GM18508 (cell line): Measurements from ENCODE around the gene CYP1B1.

Experiments
- ATAC-seq: cut with Tn5 transposase; IDR thresholded peaks from one replicate; pipeline ENCODE4 v1.9.1; 2021; ENCODE audit warnings: moderate number of reproducible peaks; ENCODE audit not compliant: insufficient read depth, unreplicated experiment

Gene CYP1B1

DNA sequence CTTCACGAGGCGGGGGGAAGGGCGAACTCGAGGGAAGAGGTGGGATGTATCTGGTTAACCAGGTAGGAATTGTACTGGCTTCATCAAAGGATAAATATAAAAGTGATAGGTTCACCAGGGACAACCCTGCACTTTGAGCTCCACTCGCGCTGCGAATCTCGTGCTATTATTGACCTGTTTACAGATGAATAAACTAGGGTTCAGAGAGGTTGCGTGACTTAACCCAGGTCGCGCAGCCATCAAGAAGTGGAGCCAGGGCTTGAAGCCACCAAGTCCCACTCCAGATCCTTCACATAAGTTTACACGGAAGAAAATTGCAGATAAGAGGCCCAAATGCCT, 1.4 kb upstream of the CYP1B1 start:
- no peak for ATAC-seq

DNA sequence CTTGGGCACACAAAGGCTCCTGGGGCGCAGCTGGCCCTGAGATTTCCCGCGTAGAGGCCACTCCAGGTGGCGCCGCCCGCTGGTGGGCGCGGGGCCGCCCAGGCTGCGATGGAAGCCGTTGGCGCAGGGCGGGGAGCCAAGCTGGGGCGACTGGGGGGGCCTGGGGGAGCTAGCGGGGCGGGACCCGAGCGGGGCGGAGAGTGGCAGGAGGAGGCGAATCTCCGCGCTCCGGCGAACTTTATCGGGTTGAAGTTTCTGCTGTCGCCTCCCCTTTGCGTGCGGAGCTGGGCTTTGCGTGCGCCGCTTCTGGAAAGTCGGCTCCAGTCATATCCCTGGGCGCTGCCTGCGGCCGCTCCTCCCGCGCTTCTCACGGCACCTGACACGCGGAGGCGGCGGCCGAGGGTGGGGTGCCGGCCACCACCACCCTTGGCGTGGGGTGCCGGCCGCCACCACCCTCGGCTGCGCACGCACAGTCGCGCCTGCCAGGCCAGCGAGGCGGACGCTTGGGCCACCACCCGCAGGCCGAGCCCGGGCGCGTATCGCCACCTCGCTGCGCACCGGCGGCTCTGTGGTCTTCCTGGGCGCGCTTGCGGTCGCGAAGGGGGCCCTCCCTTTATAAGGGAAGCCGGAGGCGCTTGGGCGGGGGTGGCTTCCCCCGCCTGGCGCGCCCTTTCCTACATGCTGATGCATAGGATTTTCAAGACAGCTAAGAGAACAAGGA, 919 bp upstream of the CYP1B1 start:
- no peak for ATAC-seq

DNA sequence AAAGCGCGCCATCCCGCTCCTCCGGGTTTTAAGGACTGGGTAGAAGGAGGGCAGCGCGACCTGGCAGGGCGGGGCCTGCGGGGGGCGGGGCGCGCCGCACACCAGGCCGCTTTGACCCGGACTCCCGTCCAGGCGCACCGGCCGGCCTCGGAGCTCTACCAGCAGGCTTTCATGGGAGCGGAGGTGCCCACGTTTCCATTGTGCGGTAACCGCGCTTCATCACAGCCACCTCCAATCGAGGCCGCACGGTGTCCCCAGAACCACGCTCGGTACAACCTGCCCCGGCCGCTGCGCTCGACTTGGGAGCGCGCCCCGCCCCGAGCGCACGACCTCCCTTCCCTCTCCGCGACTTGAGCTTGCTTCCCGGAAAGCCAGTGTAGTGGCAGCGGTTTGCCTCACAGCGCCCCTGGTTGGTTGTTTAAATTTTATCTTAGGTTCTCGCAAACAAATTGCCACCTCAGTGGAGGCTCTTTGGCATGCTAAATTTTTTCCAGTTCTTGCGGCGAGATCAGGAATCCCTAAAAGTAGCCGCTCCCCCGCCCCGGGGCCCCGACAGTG, 280 bp upstream of the CYP1B1 start:
- ATAC-seq = no peak

DNA sequence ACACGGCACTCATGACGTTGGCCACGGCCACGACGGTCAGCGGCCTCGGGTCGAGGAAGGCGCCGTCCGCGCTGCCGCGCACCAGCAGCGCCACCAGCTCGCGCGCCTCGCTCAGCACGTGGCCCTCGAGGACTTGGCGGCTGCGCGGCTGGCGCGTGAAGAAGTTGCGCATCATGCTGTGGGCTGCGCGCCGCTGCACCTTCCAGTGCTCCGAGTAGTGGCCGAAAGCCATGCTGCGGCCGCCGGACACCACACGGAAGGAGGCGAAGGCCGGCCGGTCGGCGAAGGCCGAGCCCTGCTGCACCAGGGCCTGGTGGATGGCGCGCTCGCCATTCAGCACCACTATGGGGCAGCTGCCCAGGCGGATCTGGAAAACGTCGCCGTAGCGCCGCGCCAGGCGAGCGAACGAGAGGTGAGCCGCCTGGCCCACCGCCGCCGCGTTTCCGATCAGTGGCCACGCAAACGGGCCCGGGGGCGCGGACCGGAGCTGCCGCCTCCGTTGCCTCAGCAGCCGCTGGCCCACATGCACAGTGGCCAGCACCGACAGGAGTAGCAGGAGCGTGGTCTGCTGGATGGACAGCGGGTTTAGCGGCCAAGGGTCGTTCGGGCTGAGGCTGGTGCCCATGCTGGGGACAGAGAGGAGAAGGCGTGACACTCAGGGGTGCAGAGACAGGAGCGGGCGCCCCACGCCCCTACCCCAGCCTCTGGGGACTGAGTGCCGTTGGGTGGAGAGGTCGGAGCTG, 1.0 kb downstream of the CYP1B1 start:
- ATAC-seq = no peak

DNA sequence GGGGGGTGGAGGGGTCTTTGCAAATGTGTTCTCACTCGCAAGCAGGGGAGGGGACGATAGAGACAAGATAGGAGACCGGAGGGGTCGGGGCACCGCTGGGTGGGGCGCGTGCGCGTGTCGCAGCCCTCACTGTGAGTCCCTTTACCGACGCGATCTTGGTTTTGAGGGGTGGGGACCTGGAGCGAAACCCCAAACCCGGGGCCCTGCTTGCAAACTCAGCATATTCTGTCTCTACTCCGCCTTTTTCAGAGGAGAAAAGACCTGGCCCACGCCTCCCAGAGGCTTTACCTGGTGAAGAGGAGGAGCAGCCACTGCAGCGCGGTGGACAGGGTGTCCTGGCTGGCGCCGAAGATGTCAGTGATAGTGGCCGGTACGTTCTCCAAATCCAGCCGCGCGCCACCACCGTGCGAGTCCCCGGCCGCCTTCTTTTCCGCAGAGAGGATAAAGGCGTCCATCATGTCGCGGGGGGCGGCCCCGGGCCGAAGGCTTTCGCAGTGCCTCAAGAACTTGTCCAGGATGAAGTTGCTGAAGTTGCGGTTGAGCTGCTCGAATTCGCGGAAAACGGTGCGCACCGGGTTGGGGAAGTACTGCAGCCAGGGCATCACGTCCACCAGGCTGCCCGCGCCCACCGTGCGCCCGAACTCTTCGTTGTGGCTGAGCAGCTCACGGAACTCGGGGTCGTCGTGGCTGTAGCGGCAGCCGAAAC, 1.7 kb downstream of the CYP1B1 start:
- no peak for ATAC-seq

DNA sequence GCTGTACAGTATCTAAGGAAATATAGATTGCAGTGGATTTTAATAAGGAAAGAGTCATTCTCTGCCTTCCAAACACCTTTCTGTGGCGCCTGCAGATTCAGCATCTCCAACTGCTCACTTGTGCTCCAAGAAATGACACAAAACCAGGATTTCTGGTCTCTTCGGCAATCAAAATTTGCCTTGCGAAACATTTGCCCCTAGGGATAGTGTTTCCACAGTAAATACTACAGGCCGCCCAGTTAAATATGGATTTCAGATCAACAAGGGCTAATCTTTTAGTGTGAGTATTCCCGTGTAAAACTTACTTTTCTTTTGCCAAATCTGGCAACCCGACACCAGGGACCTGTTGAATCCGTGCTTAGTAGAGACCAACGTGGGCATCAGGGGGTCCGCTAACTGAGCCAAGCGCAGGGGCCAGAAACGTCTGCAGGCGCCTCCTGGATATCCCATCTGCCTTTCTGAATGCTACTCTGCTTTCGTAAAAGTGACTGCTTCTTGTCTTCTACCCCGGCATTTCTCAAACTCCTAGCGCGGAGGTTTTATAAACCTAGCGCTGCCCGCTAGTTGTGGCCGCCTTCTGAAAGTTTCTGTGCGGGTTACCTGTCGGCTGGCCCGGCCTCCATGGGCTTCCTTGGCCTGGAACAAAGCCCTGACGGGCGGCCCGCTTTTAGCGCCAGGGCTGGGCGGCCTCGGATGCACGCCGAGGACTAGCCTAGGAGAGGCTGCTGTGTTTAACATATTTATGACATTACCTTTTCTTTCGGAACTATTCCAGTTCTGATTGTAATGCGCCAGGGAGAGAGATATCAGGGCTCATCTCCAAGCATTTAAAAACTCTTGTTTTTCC, 2.5 kb downstream of the CYP1B1 start:
- ATAC-seq = no peak

DNA sequence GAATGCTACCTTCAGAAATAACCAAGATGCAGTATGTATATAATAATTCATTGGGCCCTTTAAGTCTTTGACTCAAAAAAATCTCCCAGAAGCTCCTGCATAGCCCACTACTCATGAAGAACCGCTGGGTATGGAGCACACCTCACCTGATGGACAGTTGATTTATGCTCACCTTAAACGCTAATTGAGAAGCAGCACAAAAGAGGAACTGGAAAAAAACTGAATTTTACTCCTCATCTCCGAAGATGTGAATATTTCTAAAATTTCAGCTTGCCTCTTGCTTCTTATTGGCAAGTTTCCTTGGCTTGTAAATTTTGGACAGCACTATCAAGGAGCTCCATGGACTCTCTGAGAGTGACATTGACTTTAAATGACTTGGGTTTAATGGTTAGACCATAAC, 5.5 kb downstream of the CYP1B1 start:
- no peak for ATAC-seq

DNA sequence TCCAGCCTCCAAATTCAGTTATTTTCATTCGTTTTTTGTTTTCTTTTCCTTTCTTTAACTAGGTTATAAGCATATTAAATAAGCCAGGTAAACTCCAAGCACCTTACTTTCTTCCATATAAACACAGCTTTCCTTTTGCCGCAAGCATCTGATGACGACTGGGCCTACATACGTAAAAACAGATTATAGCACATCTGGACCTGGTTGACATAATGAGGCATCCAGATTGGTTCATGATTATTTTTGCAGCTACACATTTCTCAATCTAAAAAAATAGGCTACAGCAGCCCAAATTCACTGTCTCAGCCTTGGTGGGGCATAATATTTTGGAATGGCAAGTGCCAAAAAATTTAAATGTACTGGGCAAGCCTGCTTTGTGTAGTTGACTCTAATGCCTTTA, 7.7 kb downstream of the CYP1B1 start:
- no peak for ATAC-seq

DNA sequence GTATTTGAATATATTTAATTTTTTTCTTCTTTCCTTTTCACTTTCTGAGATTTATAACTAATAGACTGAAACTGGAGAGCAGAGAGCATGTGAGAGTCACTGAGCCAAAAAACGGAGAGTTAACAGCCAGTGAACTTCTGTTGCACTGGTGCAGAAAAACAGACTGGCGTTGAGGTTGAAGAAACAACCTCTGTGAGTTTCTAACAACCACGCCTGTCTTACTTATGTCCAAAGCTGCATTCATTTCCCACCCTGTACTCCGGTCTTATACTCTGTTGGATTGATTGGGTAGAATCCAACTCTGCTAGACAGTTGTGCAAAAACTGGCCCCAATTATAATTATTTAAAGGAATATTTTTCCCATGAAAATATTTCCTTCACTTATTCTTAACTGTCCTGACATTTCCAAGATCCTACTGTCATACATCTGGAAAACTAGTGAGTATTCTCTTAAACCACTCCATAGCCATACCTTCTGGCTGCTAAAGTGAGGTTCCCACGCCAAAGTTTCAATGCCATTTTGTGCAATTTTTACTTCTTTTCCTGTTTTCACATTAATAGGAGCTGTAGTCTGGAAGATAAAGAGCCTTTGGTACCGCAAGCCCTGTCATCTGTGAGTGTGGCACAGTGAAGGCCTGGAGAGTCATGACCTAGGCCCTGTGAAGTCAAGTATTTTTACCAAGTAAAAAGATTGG, 9.4 kb downstream of the CYP1B1 start:
- ATAC-seq = no peak

DNA sequence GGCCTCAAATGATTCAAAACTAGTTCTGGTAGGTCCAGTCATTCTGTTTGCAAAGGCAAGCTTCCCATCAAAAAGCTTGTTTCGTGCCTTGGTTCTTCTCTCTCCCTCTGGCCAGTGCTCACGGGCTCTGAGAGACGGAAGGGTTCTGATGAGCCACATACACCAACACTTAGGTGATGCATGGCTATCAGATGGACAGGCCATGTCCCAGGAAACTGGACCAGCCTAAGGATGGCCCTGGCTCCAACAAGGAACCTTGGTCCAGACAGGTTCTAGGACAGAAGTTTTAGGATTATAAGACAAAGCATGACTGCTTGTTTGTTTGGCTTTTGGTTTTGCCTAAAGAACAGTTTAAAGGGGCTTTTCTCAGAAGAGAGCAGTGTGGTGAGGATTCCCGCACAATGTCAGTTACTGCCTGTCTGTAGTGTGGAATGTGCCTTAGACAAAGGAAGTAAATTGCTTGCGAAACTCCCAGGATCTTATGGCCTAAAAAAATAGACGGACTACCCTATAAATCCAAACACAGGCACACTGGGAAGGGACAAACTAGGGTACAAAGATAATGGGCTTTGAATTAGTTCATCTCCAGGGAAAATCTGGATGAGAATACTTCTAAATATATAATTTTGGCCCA, 10.3 kb downstream of the CYP1B1 start:
- ATAC-seq = no peak

DNA sequence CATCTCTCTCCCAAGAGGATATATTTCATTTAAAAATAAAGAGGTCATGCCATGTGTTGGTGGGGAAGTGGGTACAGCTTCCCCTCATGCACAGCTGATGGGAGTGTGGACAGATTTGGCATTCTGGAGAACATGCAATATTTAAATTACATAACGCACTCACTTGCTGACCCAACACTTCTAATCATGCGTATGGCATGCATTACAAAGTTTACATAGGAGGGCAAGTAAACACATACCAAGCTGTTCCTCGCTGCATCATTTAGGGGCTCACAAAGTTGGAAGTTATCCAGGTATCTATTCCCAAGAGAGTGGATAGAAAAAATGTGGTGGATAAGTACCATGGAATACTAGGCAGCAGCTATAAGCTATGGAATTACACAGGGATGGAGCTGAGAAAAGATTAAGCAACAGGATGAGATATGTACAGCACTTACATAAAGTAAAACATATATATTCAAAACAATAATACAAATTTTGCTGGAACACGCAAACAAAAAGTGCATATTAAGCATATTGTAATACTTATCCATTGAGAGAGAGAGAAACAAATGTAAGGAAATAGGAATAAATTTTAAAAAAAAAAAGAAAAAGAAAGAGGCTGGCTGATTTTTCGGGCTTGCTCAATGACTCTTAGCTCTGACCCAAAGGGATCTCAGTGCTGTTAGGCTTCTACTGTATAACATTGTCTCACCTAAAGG, 11.0 kb downstream of the CYP1B1 start:
- ATAC-seq = no peak

DNA sequence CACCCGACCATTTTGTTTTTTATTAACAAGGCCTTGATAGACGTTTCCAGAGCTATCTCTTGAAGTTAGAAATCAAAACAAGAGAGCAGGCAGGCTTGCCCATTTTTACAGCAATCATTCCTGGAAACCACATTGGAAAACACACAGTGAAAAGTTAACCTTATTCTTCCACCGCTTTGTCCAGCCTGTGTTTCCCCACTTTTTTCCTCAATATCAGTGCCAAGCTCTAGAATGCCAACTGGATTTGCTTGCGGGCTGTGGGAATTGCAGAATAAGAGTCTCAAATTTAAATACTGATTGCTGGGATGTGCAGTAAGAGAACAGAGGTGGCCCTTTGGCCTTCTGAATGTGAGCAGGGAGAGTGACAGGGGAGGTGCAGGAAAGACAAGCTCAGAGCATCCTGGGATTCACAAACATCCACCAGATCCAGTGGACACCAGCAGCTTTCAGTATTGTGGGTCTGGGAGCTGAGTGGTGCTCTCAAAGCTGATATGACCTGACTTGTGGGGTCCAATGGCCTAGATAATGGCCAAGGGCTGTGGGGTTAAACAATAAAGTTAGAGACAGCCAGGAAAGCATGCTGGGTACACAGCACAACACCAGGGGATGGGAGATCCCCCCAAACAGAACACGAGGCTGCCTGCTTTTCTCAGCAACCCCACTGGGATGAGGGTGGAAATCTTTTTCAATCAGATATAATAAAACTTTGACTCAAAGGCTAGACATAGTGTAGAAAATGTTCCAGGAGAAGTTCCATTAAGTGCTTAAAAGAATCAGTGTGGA, 15.5 kb downstream of the CYP1B1 start:
- no peak for ATAC-seq

DNA sequence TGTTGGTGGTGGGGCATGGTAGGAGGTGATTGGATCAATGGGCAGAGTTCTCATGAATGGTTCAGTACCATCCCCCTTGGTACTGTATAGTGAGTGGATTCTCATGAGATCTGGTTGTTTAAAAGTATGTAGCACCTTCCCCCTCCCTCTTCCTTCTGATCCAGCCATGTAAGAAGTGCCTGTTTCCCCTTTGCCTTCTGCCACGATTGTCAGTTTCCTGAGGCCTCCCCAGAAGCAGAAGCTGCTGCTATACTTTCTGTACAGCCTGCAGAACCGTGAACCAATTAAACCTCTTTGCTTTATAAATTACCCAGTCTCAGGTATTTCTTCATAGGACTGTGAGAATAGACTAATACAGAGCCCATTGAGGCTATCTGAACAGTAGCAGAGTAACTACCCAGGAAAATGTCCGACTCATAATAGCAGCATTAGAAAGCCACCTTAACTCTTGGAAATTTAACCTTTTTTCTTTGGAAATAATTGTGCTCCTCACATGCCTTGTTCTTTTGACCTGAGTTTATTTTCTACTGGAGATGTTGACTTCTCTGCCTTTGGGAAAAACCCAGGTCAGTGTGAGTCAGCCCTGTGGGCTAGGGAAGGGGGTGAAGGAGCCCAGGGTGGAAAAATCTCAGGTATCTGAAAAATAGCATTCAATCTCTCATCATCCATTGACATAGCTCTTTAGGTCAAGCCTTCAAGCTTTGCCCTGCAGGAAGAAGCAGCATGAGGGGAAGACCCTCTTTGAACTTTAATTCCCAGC, 18.1 kb downstream of the CYP1B1 start:
- ATAC-seq = no peak

DNA sequence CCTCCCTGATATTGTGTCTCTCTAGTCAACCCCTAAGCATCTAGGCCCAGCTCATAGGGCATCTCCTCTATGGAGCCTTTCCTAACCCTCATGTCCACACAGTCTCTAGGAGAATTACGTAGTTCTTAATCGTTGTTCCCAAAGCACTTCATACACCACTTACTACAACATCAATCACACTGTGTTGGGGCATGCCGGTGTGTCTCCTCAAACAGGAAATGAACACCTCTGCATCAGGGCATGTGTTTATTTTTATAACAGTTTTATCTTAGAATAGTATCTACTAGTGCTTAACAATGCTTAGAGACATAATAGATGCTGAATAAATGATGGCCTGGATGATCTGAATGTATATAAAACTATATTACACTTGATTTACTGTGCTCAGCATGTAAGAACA, 19.7 kb downstream of the CYP1B1 start:
- ATAC-seq = no peak

DNA sequence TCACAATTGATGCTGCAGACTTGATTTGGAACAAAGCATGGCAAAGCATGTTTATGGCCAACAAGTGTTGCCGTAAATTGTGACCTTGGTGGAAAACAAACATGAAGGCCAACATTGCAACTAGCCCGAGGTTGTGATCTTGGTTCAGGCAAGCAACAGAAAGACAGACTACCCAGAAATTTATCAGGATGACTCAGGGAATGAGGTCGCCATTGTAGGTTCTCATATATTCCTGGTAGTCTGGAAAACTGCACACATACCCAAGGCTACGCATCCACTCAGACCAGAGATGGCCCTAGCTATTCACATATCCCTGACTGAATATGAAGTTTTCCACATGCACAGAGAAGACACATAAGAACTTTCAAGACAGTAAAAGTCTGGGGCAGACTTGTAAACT, 30.1 kb downstream of the CYP1B1 start:
- no peak for ATAC-seq

DNA sequence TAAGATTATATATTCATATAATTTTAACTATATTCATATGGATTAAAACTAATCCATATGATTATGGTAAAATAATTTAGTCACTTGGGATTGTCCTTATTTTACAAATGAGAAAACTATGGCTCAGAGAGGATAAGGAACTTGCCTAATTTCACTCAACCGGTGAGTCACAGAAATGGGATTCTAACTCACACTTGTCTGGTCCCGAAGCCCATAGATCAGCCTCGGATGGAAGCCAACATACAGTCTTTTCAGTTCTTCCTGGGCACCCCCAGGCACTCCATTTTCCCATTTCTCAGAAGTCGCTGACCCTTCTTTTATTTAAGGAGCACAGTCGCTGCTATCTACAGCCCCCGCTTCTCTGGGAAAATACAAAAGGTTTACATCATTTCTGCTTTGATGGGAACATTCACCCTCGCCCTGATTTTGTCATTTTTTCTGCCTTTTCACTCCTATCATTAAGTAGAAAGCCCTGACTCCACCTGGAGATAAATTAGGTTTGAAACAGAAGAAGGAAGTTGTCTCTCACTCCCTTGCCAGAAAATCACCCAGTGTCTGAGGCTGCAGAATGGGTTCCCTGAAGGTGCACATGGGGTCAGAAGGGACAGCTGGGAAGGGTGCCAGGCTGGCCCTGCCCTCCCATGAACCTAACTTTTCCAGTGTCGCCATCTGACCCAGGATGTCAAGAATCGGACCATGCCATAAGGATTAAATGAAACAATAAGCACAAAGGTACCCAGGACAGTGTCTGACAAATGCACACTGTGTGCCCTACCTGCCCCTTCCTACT, 36.6 kb downstream of the CYP1B1 start:
- ATAC-seq = no peak

DNA sequence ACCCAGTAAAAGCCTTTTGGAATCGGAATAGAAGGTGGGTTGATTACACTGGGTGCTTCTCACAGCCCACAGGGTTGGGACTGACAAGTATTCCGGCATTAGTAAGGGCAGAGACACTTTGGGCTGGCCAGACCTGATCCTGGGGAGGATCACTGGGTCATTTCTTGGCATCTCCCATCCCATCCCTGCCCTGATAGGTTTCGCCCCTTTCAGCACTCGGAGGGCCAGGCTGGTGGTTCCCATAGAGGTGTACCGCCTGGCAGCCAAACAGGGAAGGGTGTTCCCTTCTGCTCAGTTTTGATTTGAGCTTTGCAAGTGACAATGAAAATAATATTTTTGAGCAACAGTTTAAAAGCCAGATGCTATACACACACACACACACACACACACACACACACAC, 37.3 kb downstream of the CYP1B1 start:
- ATAC-seq = no peak
